ENCODE results near the gene ACP4.

The ACP4 gene

DNA sequence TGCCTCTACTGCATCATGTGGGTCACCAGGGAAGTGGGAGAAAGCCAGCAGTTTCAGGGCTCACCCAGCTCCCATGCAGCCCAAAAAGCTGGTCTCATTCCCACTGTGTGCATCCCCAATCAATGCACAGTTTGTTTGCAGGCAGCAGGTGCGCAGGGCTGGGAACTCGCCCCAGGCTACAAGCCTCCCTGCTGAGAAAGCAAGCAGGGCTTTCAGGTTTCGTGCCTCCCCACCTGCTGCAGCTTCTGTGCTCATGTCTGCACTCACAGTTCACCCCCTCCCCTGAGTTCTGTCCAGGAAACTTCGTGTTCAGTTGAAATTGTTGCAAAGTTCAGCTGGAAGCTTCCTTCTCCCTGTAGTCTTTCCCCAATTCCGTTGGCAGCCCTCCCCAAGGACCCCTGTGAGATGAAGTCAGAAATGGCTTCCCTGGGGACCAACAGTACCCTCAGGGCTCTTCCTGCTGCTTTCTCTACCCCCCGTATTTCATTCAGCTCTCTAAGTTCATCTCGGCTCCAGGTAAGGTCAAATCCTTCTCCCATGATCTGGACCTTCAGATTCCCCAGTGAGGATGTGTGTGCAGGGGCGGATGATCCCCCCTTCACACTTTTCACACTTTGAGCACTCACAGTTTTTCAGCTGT lies 54.2 kb downstream of the ACP4 start:
- DNase-seq (ENCODE audit: low read depth in 2 of 2), result no peak
